CD4-positive, alpha-beta T cell (primary cell): ENCODE measurements around the gene SAT1. TPM values are rescaled to one million over a fixed set of nuclear protein-coding genes. Genes with fewer than 3 reads are reported as not detected.

Experiments
- ATAC-seq: fragments of 200-7000 bp; cut with Tn5 transposase; one replicate; pipeline ENCODE4 v1.10.0; 2022; ENCODE audit warnings: mild to moderate bottlenecking; ENCODE audit not compliant: poor library complexity
- CTCF ChIA-PET: fragments of 350-600 bp; sonication (Branson Sonifier 250); formaldehyde crosslinking; loops from one replicate; lab custom pipeline; 2021; ENCODE audit warnings: antibody characterized with exemption, inconsistent platforms; lab: Charles Lee
- POLR2A ChIA-PET: fragments of 350-600 bp; sonication (Branson Sonifier 250); formaldehyde crosslinking; loops from one replicate; lab custom pipeline; 2021; ENCODE audit warnings: antibody characterized with exemption, inconsistent platforms; lab: Charles Lee
- DNase-seq, 14 experiments: peaks; one replicate each; pipeline ENCODE4 v3.0.0-alpha.2; 2013 to 2020; ENCODE audit warnings: mixed read lengths in 2 of 14
- H3K27ac ChIP-seq, 2 donors: one replicate each; pipeline versions ENCODE4 v1.5.1 to v1.7.0; 2013; ENCODE audit warnings: low read length in 2 of 2, low read depth in 1 of 2, mild to moderate bottlenecking in 1 of 2
- H3K27me3 ChIP-seq, 2 experiments: 1 replicate in 1 of 2; 2 replicates in 1 of 2; pipeline versions ENCODE4 v1.6.1 to v1.7.0; 2013; ENCODE audit warnings: low read length in 2 of 2, control low read depth in 1 of 2, mild to moderate bottlenecking in 1 of 2, moderate library complexity in 1 of 2; ENCODE audit not compliant: insufficient read depth in 2 of 2, control insufficient read depth in 1 of 2
- H3K36me3 ChIP-seq: one replicate; pipeline ENCODE4 v1.6.1; 2013; ENCODE audit warnings: low read length, control low read depth; ENCODE audit not compliant: insufficient read depth
- H3K4me1 ChIP-seq: one replicate; pipeline ENCODE4 v1.6.1; 2013; ENCODE audit warnings: low read length, control low read depth; ENCODE audit not compliant: insufficient read depth
- H3K4me3 ChIP-seq: one replicate; pipeline ENCODE4 v1.5.1; 2013; ENCODE audit warnings: mild to moderate bottlenecking, low read length, moderate library complexity
- H3K9me3 ChIP-seq, 2 experiments: 1 replicate in 1 of 2; 2 replicates in 1 of 2; pipeline versions ENCODE4 v1.6.1 to v1.7.0; 2013; ENCODE audit warnings: low read length in 2 of 2, mild to moderate bottlenecking in 2 of 2, control low read depth in 1 of 2, moderate library complexity in 1 of 2; ENCODE audit not compliant: control insufficient read depth in 1 of 2, insufficient read depth in 1 of 2
- H3K27ac Mint-ChIP-seq: one replicate; pipeline ENCODE4 v1.8.0; 2020; ENCODE audit warnings: mixed read lengths
- H3K27me3 Mint-ChIP-seq: one replicate; pipeline ENCODE4 v1.8.0; 2021; ENCODE audit warnings: mixed read lengths
- H3K36me3 Mint-ChIP-seq: one replicate; pipeline ENCODE4 v1.8.0; 2021; ENCODE audit warnings: low read depth, mixed read lengths
- H3K4me1 Mint-ChIP-seq: one replicate; pipeline ENCODE4 v1.8.0; 2021; ENCODE audit warnings: low read depth, mixed read lengths
- H3K4me3 Mint-ChIP-seq: one replicate; pipeline ENCODE4 v1.8.0; 2020; ENCODE audit warnings: mild to moderate bottlenecking, mixed read lengths
- H3K9me3 Mint-ChIP-seq: one replicate; pipeline ENCODE4 v1.8.0; 2020; ENCODE audit warnings: mixed read lengths
- intact Hi-C, 2 experiments: fragments of 100-400 bp; cut with DNase I in 1 of 2; cut with micrococcal nuclease in 1 of 2; formaldehyde crosslinking; loops; one replicate each; pipeline versions ENCODE4 v1.15.1 to v1.9.0; 2023 to 2025; cut with DNase I, micrococcal nuclease
- polyA plus RNA-seq, 2 donors: library from polyadenylated mRNA; unstranded; fragments of 120-200 nt; gene quantifications; one replicate each; pipeline ENCODE4 v1.2.1, GENCODE V29; 2013
- total RNA-seq, 174 experiments: library from RNA in 2 of 174; stranded (reverse) in 2 of 174; gene quantifications; one replicate each; pipeline ENCODE4 v1.2.3 and lab custom pipeline; 2021 to 2026
- TF ChIP-seq, protein P1 (sequence below): fragments of 200-600 bp; IDR thresholded peaks from one replicate; pipeline ENCODE4 v1.8.0; 2022; ENCODE audit warnings: antibody characterized with exemption, mild to moderate bottlenecking

Gene SAT1
- total RNA-seq (100 to 1,000 TPM; 305 to 312 TPM), total RNA-seq (lab: John Stamatoyannopoulos, UW) (32.2 to 763 (median 92.6) reads per million in 172 experiments)
- 305 TPM for polyA plus RNA-seq (2013, experiment 1 of 2)
- polyA plus RNA-seq (2013, experiment 2 of 2): 420 TPM

DNA sequence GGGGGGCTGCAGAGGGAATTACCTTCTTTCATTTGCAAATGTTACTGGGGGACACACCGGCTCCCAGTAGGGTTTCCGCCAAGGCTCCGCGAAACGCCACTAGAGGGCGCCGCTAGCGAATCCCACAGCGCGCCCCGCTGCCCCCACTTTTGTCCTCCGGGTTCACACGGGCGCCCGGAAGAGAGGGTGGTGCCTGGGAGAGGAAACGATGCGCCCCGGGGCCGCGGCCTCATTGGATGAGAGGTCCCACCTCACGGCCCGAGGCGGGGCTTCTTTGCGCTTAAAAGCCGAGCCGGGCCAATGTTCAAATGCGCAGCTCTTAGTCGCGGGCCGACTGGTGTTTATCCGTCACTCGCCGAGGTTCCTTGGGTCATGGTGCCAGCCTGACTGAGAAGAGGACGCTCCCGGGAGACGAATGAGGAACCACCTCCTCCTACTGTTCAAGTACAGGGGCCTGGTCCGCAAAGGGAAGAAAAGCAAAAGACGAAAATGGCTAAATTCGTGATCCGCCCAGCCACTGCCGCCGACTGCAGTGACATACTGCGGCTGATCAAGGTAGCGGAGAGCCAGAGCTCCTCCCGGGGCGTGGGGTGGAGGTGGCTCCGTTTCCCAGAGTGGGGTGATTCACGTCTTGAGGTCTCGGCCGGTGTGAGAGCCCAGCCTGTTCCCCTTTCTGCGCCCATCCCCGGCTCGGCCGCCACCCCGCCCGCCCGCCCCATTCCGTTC is at the start of gene SAT1:
Gene SAT1, plus strand, starts transcription at position 311 of the 726 bp plus-strand sequence. Its CDS starts 179 bp downstream, at position 490.
- intact Hi-C loops: loop anchor here (1.0 to 10.0 kb wide), 6 partner anchors 10 to 692 kb away; partner anchors contain the start of genes ACOT9 (in 2 of the 2), APOO (in 1 of the 2), CXorf58 (in 1 of the 2) and KLHL15 (in 1 of the 2)
- ChIA-PET POLR2A (interaction anchor here (0.6 to 5.3 kb wide), 14 partner anchors 9 to 1944 kb away, joined by 3 to 51 read pairs (median 9); partner anchors contain the start of genes ACOT9, APOO, CXorf58 and EIF2S3), CTCF (interaction anchor here (1.0 to 1.5 kb wide), 7 partner anchors 40 to 272 kb away, joined by 3 to 10 read pairs (median 3); partner anchors contain the start of genes ACOT9, APOO, CXorf58 and EIF2S3)
- Histone ChIP-seq H3K27me3 (no peaks in the 10 kb centered on the region), H3K4me3 (peak within 1 kb of the TSS; percentile 91), H3K27ac (peak within 1 kb of the TSS; percentile 74 to 90), H3K4me1 (peaks cover 19% of the 10 kb centered on the region), H3K9me3 (no peaks in the 10 kb centered on the region), H3K36me3 (peaks cover 18% of the 10 kb centered on the region)
- TF ChIP-seq, protein P1, sequence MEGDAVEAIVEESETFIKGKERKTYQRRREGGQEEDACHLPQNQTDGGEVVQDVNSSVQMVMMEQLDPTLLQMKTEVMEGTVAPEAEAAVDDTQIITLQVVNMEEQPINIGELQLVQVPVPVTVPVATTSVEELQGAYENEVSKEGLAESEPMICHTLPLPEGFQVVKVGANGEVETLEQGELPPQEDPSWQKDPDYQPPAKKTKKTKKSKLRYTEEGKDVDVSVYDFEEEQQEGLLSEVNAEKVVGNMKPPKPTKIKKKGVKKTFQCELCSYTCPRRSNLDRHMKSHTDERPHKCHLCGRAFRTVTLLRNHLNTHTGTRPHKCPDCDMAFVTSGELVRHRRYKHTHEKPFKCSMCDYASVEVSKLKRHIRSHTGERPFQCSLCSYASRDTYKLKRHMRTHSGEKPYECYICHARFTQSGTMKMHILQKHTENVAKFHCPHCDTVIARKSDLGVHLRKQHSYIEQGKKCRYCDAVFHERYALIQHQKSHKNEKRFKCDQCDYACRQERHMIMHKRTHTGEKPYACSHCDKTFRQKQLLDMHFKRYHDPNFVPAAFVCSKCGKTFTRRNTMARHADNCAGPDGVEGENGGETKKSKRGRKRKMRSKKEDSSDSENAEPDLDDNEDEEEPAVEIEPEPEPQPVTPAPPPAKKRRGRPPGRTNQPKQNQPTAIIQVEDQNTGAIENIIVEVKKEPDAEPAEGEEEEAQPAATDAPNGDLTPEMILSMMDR: peak; percentile 65
- Mint-ChIP-seq H3K27ac (peak within 1 kb of the TSS; percentile 97), H3K27me3 (no peaks in the 10 kb centered on the region), H3K36me3 (peaks cover 39% of the 10 kb centered on the region), H3K4me1 (peaks cover 44% of the 10 kb centered on the region), H3K9me3 (no peaks in the 10 kb centered on the region), H3K4me3 (peak within 1 kb of the TSS; percentile 98)
- peak; percentile 88 for ATAC-seq
- peak; percentile 84 to 96 (median 91) for DNase-seq

- intact Hi-C loops: no loop called here
- H3K27me3 ChIP-seq: no peaks in the 10 kb centered on the region
- peaks cover 8% of the 10 kb centered on the region for H3K36me3 ChIP-seq
- ATAC-seq (no peak), DNase-seq (no peak)
- no peaks in the 10 kb centered on the region for H3K9me3 Mint-ChIP-seq
- peaks cover 4% of the 10 kb centered on the region for H3K4me1 ChIP-seq
- peaks cover 10% of the 10 kb centered on the region for H3K4me1 Mint-ChIP-seq
- ChIA-PET POLR2A (no interaction called here), CTCF (no interaction called here)
- H3K4me3 Mint-ChIP-seq: no peak overlapping the region
- TF ChIP-seq, protein P1: no peak
- H3K9me3 ChIP-seq: no peaks in the 10 kb centered on the region
- H3K4me3 ChIP-seq: no peak overlapping the region
- peaks cover 25% of the 10 kb centered on the region for H3K36me3 Mint-ChIP-seq
- no peaks in the 10 kb centered on the region for H3K27me3 Mint-ChIP-seq
- no peak overlapping the region for H3K27ac ChIP-seq
- H3K27ac Mint-ChIP-seq: no peak overlapping the region
These were observed 46.9 kb upstream of the SAT1 start for GRCh38 chrX:23736030-23736429.

DNA sequence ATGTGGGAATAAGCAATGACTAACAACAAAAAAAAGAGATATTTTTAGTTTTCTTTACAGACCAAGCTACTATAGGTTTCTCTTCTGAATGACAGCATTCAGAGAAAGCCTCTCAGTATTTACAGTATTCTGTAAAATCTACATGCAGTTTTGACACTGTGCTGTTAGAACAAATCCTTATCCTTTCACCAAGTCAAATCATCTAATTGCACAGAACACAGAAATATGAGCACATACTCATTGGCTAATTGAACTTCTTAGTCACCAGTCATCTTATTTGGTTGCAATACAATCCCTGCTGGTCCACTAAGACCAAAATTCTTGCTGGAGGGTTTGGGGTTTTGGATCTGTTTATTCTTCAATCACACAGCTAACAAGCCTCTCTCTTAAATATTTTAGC is 45.6 kb upstream of the SAT1 start:
- H3K27ac ChIP-seq: no peak overlapping the region
- Mint-ChIP-seq H3K9me3 (no peaks in the 10 kb centered on the region), H3K27me3 (no peaks in the 10 kb centered on the region), H3K27ac (no peak overlapping the region), H3K4me1 (peaks cover 22% of the 10 kb centered on the region), H3K4me3 (no peak overlapping the region), H3K36me3 (peaks cover 17% of the 10 kb centered on the region)
- H3K36me3 ChIP-seq: peaks cover 3% of the 10 kb centered on the region
- no peak for ATAC-seq
- DNase-seq: no peak
- H3K4me1 ChIP-seq: peaks cover 8% of the 10 kb centered on the region
- CTCF ChIA-PET: no interaction called here
- no peaks in the 10 kb centered on the region for H3K27me3 ChIP-seq
- H3K9me3 ChIP-seq: no peaks in the 10 kb centered on the region
- POLR2A ChIA-PET: no interaction called here
- no peak overlapping the region for H3K4me3 ChIP-seq
- intact Hi-C loops: no loop called here
- TF ChIP-seq, protein P1: no peak
